Gastroesophageal sphincter (tissue), 4 donors: ENCODE results near the gene KRTAP12-3. TPM values are rescaled to one million over a fixed set of nuclear protein-coding genes. Genes with fewer than 3 reads are reported as not detected.

Experiments
- ATAC-seq: fragments of 150-250 bp; one replicate; pipeline ENCODE4 v1.9.1; 2016; ENCODE audit warnings: mild to moderate bottlenecking, moderate library complexity
- H3K27ac ChIP-seq, 4 donors: fragments of 200-600 bp; sonication (generic) in 3 of 4; 1 replicate in 3 of 4; 2 replicates in 1 of 4; pipeline ENCODE4 v1.5.1; 2016 to 2019
- H3K27me3 ChIP-seq: fragments of 200-600 bp; sonication (generic); one replicate; pipeline ENCODE4 v1.5.1; 2019
- H3K36me3 ChIP-seq, 2 donors: fragments of 200-600 bp; sonication (generic); one replicate each; pipeline ENCODE4 v1.5.1; 2019; ENCODE audit warnings: control low read depth in 1 of 2
- H3K4me1 ChIP-seq, 3 donors: fragments of 200-600 bp; sonication (generic); 1 replicate in 2 of 3; 2 replicates in 1 of 3; pipeline ENCODE4 v1.5.1; 2016 to 2019; ENCODE audit warnings: control low read depth in 2 of 3
- H3K4me3 ChIP-seq, 2 donors: fragments of 200-600 bp; sonication (generic); one replicate each; pipeline ENCODE4 v1.5.1; 2019; ENCODE audit warnings: mild to moderate bottlenecking in 1 of 2, moderate library complexity in 1 of 2
- H3K9me3 ChIP-seq, 3 donors: fragments of 200-600 bp; sonication (generic); one replicate each; pipeline ENCODE4 v1.5.1; 2017 to 2019; ENCODE audit warnings: control low read depth in 2 of 3
- EP300 ChIP-seq: sonication (generic); formaldehyde crosslinking; IDR thresholded peaks from one replicate; pipeline ENCODE4 v1.6.1; 2017; ENCODE audit warnings: antibody characterized with exemption, mild to moderate bottlenecking
- POLR2A ChIP-seq, 2 donors: fragments of 450-650 bp; IDR thresholded peaks; one replicate each; pipeline ENCODE4 v1.6.1; 2017; ENCODE audit warnings: antibody characterized with exemption in 2 of 2, mild to moderate bottlenecking in 2 of 2, moderate library complexity in 1 of 2
- POLR2AphosphoS5 ChIP-seq: sonication (generic); formaldehyde crosslinking; IDR thresholded peaks from one replicate; pipeline ENCODE4 v1.6.1; 2017; ENCODE audit warnings: antibody characterized with exemption
- WGBS, 2 donors: methylation state at CpG; one replicate each; pipeline ENCODE4 v1.1.5; 2018; ENCODE audit warnings: low coverage in 1 of 2; 5-methylcytosine and 5-hydroxymethylcytosine counted together
- total RNA-seq, 4 donors: library from RNA; depleted of rRNA; stranded (reverse); fragments of >200 nt; gene quantifications; one replicate each; pipeline ENCODE4 v1.1.0, GENCODE V29; 2016
- TF ChIP-seq, protein P1 (sequence below), 4 experiments: fragments of 200-600 bp in 2 of 4; fragments of 450-650 bp in 2 of 4; sonication (generic) in 1 of 4; IDR thresholded peaks; one replicate each; pipeline ENCODE4 v1.5.1; 2017 to 2019; ENCODE audit warnings: antibody characterized with exemption in 4 of 4, mild to moderate bottlenecking in 2 of 4, moderate library complexity in 2 of 4

KRTAP12-3 gene
- total RNA-seq, 4 donors from 2014 or later, result not detected

DNA sequence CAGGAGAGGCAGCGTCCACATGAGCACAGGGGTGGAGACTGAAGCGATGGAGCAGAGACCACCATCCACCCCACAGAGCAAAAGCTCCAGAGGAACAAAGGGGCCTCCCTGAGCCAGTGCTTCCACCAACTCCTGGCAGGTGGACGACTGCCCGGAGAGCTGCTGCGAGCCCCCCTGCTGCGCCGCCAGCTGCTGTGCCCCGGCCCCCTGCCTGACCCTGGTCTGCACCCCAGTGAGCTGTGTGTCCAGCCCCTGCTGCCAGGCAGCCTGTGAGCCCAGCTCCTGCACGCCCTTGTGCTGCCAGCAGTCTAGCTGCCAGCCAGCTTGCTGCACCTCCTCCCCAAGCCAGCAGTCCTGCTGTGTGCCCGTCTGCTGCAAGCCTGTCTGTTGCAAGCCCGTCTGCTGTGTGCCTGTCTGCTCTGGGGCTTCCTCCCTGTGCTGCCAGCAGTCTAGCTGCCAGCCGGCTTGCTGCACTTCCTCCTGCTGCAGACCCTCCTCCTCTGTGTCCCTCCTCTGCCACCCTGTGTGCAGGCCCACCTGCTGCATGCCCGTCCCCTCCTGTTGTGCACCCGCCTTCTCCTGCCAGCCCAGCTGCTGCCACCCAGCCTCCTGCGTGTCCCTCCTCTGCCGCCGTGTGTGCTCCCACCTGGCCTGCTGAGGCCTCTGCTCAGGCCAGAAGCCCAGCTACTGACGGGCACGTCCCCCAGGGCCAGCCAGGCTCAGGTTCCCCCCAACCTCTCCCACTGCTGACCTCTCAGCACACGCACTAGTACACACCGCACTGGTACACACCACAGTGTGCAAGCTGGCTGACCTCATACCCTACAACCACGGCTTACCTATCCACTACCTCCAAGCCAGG, 44.6 kb downstream of the KRTAP12-3 start:
- ATAC-seq, result no peak
- Histone ChIP-seq H3K9me3 (no peaks in the 10 kb centered on the region), H3K36me3 (no peaks in the 10 kb centered on the region), H3K27ac (no peak overlapping the region), H3K4me3 (no peak overlapping the region), H3K27me3 (peaks cover 99% of the 10 kb centered on the region), H3K4me1 (no peaks in the 10 kb centered on the region)
- TF ChIP-seq POLR2A (IDR thresholded peaks at IDR 0.05), result no peak
- 68 to 76% methylated on average over 2 to 6 of the region's 22 CpGs for WGBS, 2 donors

DNA sequence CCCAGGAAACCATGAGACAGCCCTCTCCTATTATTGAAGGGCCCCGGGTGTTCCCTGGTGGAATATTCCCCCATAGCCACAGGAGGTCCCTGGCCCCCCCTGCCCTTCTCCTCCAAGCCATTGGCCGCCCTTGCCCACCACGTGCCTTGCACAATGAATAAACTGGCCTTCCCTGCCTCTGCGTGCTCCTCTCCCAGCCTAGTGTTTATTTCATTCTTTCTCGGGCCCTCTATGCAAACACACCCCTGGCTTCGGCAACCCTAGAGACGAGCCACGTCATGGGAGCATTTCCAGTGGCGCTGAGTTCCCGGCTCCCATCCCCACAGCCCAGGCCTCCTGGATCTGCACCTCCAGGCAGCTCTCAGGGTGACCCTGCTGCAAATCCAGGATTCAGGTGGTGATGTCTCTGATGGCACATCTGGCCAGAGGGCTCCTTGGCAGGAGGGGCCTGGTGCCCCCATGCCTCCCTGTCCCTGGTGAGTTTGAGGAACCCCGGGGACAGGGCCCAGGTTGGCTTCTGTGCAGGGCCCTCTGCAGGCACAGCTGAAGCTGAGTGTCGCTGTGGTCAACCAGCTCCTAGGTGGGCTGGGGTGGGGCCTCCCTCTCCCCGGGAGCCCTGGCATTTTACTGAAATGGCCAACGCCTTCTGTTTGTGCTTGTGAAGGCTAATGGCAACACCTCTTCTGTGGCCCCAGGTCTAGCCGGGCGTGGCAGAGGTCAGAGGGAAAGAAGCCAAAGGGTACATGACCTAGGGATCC, 45.4 kb downstream of the KRTAP12-3 start:
- 8 to 39% methylated on average over 5 to 8 of the region's 16 CpGs for WGBS, 2 donors
- Histone ChIP-seq H3K36me3 (no peaks in the 10 kb centered on the region), H3K27ac (no peak overlapping the region), H3K4me1 (no peaks in the 10 kb centered on the region), H3K27me3 (peaks cover 99% of the 10 kb centered on the region), H3K9me3 (no peaks in the 10 kb centered on the region), H3K4me3 (no peak overlapping the region)
- TF ChIP-seq EP300 (no peak), POLR2AphosphoS5 (no peak), POLR2A (IDR thresholded peaks at IDR 0.05) (no peak)
- TF ChIP-seq, protein P1, sequence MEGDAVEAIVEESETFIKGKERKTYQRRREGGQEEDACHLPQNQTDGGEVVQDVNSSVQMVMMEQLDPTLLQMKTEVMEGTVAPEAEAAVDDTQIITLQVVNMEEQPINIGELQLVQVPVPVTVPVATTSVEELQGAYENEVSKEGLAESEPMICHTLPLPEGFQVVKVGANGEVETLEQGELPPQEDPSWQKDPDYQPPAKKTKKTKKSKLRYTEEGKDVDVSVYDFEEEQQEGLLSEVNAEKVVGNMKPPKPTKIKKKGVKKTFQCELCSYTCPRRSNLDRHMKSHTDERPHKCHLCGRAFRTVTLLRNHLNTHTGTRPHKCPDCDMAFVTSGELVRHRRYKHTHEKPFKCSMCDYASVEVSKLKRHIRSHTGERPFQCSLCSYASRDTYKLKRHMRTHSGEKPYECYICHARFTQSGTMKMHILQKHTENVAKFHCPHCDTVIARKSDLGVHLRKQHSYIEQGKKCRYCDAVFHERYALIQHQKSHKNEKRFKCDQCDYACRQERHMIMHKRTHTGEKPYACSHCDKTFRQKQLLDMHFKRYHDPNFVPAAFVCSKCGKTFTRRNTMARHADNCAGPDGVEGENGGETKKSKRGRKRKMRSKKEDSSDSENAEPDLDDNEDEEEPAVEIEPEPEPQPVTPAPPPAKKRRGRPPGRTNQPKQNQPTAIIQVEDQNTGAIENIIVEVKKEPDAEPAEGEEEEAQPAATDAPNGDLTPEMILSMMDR (IDR thresholded peaks at IDR 0.05), result no peak
- no peak for ATAC-seq

DNA sequence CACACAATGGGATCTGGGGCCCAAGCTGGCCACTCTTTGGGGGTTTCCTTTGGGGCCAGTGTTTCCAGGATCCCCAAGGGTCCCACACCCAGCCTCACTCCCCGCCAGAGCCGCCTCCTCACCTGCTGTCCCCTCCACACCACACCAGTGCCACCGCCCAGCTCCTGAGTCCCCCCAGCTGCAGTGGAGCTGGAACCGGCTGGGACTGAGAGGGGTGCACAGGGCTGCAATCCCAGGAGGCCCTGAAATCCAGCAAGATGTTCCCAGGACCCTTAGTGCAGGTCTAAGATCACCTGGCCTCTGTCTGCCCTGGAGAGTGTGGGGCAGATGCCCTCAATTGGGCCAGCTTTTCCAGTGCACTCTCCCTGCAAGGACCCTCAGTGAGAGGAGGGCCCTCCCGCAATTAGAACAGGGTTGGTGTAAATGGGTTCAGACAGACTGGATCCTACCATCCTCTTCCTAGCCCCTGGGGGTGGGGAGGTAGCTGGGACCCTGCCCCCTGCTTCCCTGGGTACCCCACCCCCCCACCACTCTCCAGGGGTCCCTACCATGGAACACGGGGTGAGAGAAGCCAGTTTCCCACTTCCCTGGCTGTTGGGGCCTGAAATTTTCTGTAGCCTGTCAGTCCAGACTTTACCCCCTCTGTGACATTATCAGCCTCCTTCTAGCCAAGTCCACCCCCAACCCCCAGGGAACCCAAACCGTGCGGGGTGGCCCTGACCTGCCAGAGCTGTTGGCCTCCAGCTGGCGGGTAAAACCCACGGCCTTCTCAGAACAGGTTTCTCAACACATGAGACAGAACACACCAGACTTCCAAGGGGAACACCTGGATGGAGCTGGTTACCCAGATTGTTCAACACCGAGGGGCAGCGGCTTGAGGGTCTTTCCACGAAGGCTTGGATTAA, 46.3 kb downstream of the KRTAP12-3 start:
- 0% methylated on average over 1 of the region's 13 CpGs; no CpG with 5 or more reads in 1 of the 2 donors for WGBS, 2 donors
- no peak for ATAC-seq
- H3K27me3 ChIP-seq, result peaks cover 99% of the 10 kb centered on the region
- no peaks in the 10 kb centered on the region for H3K9me3 ChIP-seq
- H3K4me1 ChIP-seq, result peaks cover 0 to 2% (median 0%) of the 10 kb centered on the region in 3 donors
- no peaks in the 10 kb centered on the region for H3K36me3 ChIP-seq
- no peak overlapping the region for H3K4me3 ChIP-seq
- H3K27ac ChIP-seq, result no peak overlapping the region
- TF ChIP-seq, protein P1 (IDR thresholded peaks at IDR 0.05), result no peak
- TF ChIP-seq EP300 (no peak), POLR2AphosphoS5 (no peak), POLR2A (IDR thresholded peaks at IDR 0.05) (no peak)

DNA sequence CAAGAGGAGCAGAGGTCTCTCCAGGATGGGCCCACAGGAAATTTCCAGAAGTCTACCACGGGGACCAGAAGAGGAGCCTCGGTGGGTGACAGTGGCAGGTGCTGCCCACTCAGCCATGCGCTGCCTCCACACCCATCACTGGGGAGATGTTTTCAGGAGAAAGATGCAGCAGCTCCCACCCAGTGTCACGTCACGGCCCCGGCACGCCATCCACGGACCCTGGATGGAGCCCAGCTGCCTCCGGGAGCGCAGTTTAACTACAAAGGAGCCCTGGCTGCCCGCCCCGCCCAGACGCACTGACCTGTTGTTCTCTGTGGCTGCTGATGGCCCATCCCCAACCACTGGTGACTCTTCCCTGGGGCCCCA, 46.9 kb downstream of the KRTAP12-3 start:
- TF ChIP-seq POLR2A (IDR thresholded peaks at IDR 0.05) (no peak), POLR2AphosphoS5 (no peak), EP300 (no peak)
- TF ChIP-seq, protein P1 (IDR thresholded peaks at IDR 0.05), result no peak
- Histone ChIP-seq H3K27ac (no peak overlapping the region), H3K4me3 (no peak overlapping the region), H3K27me3 (peaks cover 99% of the 10 kb centered on the region), H3K36me3 (no peaks in the 10 kb centered on the region), H3K4me1 (peaks cover 0 to 8% (median 0%) of the 10 kb centered on the region in 3 donors), H3K9me3 (no peaks in the 10 kb centered on the region)
- ATAC-seq, result no peak
- 0% methylated on average over 3 of the region's 13 CpGs; no CpG with 5 or more reads in 1 of the 2 donors for WGBS, 2 donors
